Activated naive CD8-positive, alpha-beta T cell treated with anti-CD3 and anti-CD28 coated beads for 36 hours (primary cell): Measurements from ENCODE around the gene NTM. TPM values are rescaled to one million over a fixed set of nuclear protein-coding genes. Genes with fewer than 3 reads are reported as not detected.
"Not testable (repeated sequence)": the region's sequence is repeated elsewhere in the genome, so short reads cannot be mapped to it uniquely, and the experiment has no call there.

Experiments used
- DNase-seq: peaks from one replicate; pipeline ENCODE4 v3.0.0; 2021
- H3K27ac Mint-ChIP-seq: one replicate; pipeline ENCODE4 v1.8.0; 2022; ENCODE audit warnings: mild to moderate bottlenecking, moderate library complexity, mixed read lengths
- H3K27me3 Mint-ChIP-seq: one replicate; pipeline ENCODE4 v1.8.0; 2022; ENCODE audit warnings: mild to moderate bottlenecking, mixed read lengths
- H3K36me3 Mint-ChIP-seq: one replicate; pipeline ENCODE4 v1.8.0; 2021; ENCODE audit warnings: mild to moderate bottlenecking, mixed read lengths
- H3K4me1 Mint-ChIP-seq: one replicate; pipeline ENCODE4 v1.8.0; 2021; ENCODE audit warnings: mixed read lengths
- H3K4me3 Mint-ChIP-seq: one replicate; pipeline ENCODE4 v1.8.0; 2022; ENCODE audit warnings: mild to moderate bottlenecking, moderate library complexity, mixed read lengths
- H3K9me3 Mint-ChIP-seq: one replicate; pipeline ENCODE4 v1.8.0; 2022; ENCODE audit warnings: mixed read lengths
- total RNA-seq, 2 experiments: library from RNA; stranded (reverse); gene quantifications; one replicate each; pipeline ENCODE4 v1.2.3, GENCODE V29; 2021

Gene NTM
- total RNA-seq, 2 experiments from 2014 or later, result not detected

GRCh38 chr11:131424257-131424876 lies 54.0 kb downstream of the NTM start:
- not testable (repeated sequence) for H3K4me1 Mint-ChIP-seq, H3K36me3 Mint-ChIP-seq, H3K4me3 Mint-ChIP-seq, DNase-seq, H3K27ac Mint-ChIP-seq, H3K27me3 Mint-ChIP-seq, H3K9me3 Mint-ChIP-seq

GRCh38 chr11:131425285-131425684 lies 54.9 kb downstream of the NTM start:
- Mint-ChIP-seq H3K27ac (no peak overlapping the region), H3K4me1 (no peaks in the 10 kb centered on the region), H3K27me3 (no peaks in the 10 kb centered on the region), H3K9me3 (peaks cover 1% of the 10 kb centered on the region), H3K36me3 (no peaks in the 10 kb centered on the region), H3K4me3 (no peak overlapping the region)
- no peak for DNase-seq

GRCh38 chr11:131428853-131429252 lies 58.4 kb downstream of the NTM start:
- H3K4me3 Mint-ChIP-seq, result no peak overlapping the region
- no peaks in the 10 kb centered on the region for H3K4me1 Mint-ChIP-seq
- DNase-seq, result no peak
- H3K27me3 Mint-ChIP-seq, result no peaks in the 10 kb centered on the region
- no peaks in the 10 kb centered on the region for H3K36me3 Mint-ChIP-seq
- no peak overlapping the region for H3K27ac Mint-ChIP-seq
- peaks cover 1% of the 10 kb centered on the region for H3K9me3 Mint-ChIP-seq

GRCh38 chr11:131430473-131431208 lies 60.2 kb downstream of the NTM start:
- Mint-ChIP-seq H3K9me3 (peaks cover 4% of the 10 kb centered on the region), H3K27ac (no peak overlapping the region), H3K4me1 (no peaks in the 10 kb centered on the region), H3K4me3 (no peak overlapping the region), H3K36me3 (no peaks in the 10 kb centered on the region), H3K27me3 (no peaks in the 10 kb centered on the region)
- DNase-seq, result no peak

GRCh38 chr11:131441051-131441810 lies 70.8 kb downstream of the NTM start:
- DNase-seq, result no peak
- Mint-ChIP-seq H3K4me1 (no peaks in the 10 kb centered on the region), H3K4me3 (no peak overlapping the region), H3K27me3 (no peaks in the 10 kb centered on the region), H3K27ac (no peak overlapping the region), H3K36me3 (no peaks in the 10 kb centered on the region), H3K9me3 (peaks cover 11% of the 10 kb centered on the region)

GRCh38 chr11:131446590-131447275 lies 76.3 kb downstream of the NTM start:
- DNase-seq, result no peak
- no peak overlapping the region for H3K27ac Mint-ChIP-seq
- H3K4me3 Mint-ChIP-seq, result no peak overlapping the region
- no peaks in the 10 kb centered on the region for H3K9me3 Mint-ChIP-seq
- no peaks in the 10 kb centered on the region for H3K27me3 Mint-ChIP-seq
- H3K36me3 Mint-ChIP-seq, result no peaks in the 10 kb centered on the region
- H3K4me1 Mint-ChIP-seq, result no peaks in the 10 kb centered on the region

- H3K4me1 Mint-ChIP-seq, result no peaks in the 10 kb centered on the region
- no peaks in the 10 kb centered on the region for H3K27me3 Mint-ChIP-seq
- no peak overlapping the region for H3K27ac Mint-ChIP-seq
- DNase-seq, result no peak
- no peaks in the 10 kb centered on the region for H3K9me3 Mint-ChIP-seq
- H3K4me3 Mint-ChIP-seq, result no peak overlapping the region
- H3K36me3 Mint-ChIP-seq, result no peaks in the 10 kb centered on the region
Measured at GRCh38 chr11:131447277-131447815, 76.9 kb downstream of the NTM start.

- Mint-ChIP-seq H3K27me3 (no peaks in the 10 kb centered on the region), H3K36me3 (no peaks in the 10 kb centered on the region), H3K4me3 (no peak overlapping the region), H3K4me1 (no peaks in the 10 kb centered on the region), H3K27ac (no peak overlapping the region), H3K9me3 (no peaks in the 10 kb centered on the region)
- no peak for DNase-seq
Measured at GRCh38 chr11:131447898-131448297, 77.5 kb downstream of the NTM start.

GRCh38 chr11:131449036-131450019 lies 78.9 kb downstream of the NTM start:
- H3K9me3 Mint-ChIP-seq, result no peaks in the 10 kb centered on the region
- H3K36me3 Mint-ChIP-seq, result no peaks in the 10 kb centered on the region
- H3K4me3 Mint-ChIP-seq, result no peak overlapping the region
- no peaks in the 10 kb centered on the region for H3K27me3 Mint-ChIP-seq
- no peak overlapping the region for H3K27ac Mint-ChIP-seq
- H3K4me1 Mint-ChIP-seq, result no peaks in the 10 kb centered on the region
- no peak for DNase-seq

- no peaks in the 10 kb centered on the region for H3K36me3 Mint-ChIP-seq
Measured at GRCh38 chr11:131454490-131454889, 84.1 kb downstream of the NTM start.

GRCh38 chr11:131454989-131455388 lies 84.6 kb downstream of the NTM start:
- H3K36me3 Mint-ChIP-seq, result no peaks in the 10 kb centered on the region
- H3K27me3 Mint-ChIP-seq, result no peaks in the 10 kb centered on the region
- peaks cover 1% of the 10 kb centered on the region for H3K9me3 Mint-ChIP-seq
- no peaks in the 10 kb centered on the region for H3K4me1 Mint-ChIP-seq
- H3K27ac Mint-ChIP-seq, result no peak overlapping the region
- no peak overlapping the region for H3K4me3 Mint-ChIP-seq
- DNase-seq, result no peak

More at GRCh38 chr11:131454490-131454889, 84.1 kb downstream of the NTM start:
- Mint-ChIP-seq H3K4me3 (no peak overlapping the region), H3K27me3 (no peaks in the 10 kb centered on the region), H3K9me3 (peaks cover 1% of the 10 kb centered on the region), H3K27ac (no peak overlapping the region), H3K4me1 (no peaks in the 10 kb centered on the region)
- no peak for DNase-seq

- no peak for DNase-seq
- no peaks in the 10 kb centered on the region for H3K4me1 Mint-ChIP-seq
- no peaks in the 10 kb centered on the region for H3K36me3 Mint-ChIP-seq
- H3K27ac Mint-ChIP-seq, result no peak overlapping the region
- H3K9me3 Mint-ChIP-seq, result peaks cover 1% of the 10 kb centered on the region
- H3K4me3 Mint-ChIP-seq, result no peak overlapping the region
- no peaks in the 10 kb centered on the region for H3K27me3 Mint-ChIP-seq
Measured at GRCh38 chr11:131455843-131456704, 85.7 kb downstream of the NTM start.

- no peak overlapping the region for H3K27ac Mint-ChIP-seq
- no peaks in the 10 kb centered on the region for H3K27me3 Mint-ChIP-seq
- H3K4me3 Mint-ChIP-seq, result no peak overlapping the region
- no peaks in the 10 kb centered on the region for H3K4me1 Mint-ChIP-seq
- H3K9me3 Mint-ChIP-seq, result peaks cover 1% of the 10 kb centered on the region
- no peaks in the 10 kb centered on the region for H3K36me3 Mint-ChIP-seq
- no peak for DNase-seq
Measured at GRCh38 chr11:131457163-131457562, 86.7 kb downstream of the NTM start.
